ENCODE results near the gene PTPRZ1.

Gene PTPRZ1

GRCh38 chr7:121992068-121992467 is 119.1 kb downstream of the PTPRZ1 start:
- TF ChIP-seq CTCF (IDR thresholded peaks at IDR 0.05; ENCODE audit: control insufficient read depth, insufficient read depth, low read depth, low read length, missing control alignments) = no peak
- no peak for DNase-seq (ENCODE audit: low read depth)
- H3K4me3 ChIP-seq (ENCODE audit: control insufficient read depth, low read depth, low read length) = no peak overlapping the region

GRCh38 chr7:121994625-121995410 is 121.9 kb downstream of the PTPRZ1 start:
- TF ChIP-seq CTCF (IDR thresholded peaks at IDR 0.05; ENCODE audit: control insufficient read depth, insufficient read depth, low read depth, low read length, missing control alignments) = peak; percentile 71
- peak; percentile 63 for DNase-seq (ENCODE audit: low read depth)
- H3K4me3 ChIP-seq (ENCODE audit: control insufficient read depth, low read depth, low read length) = no peak overlapping the region

GRCh38 chr7:122006687-122007086 is 133.7 kb downstream of the PTPRZ1 start:
- no peak overlapping the region for H3K4me3 ChIP-seq (ENCODE audit: control insufficient read depth, low read depth, low read length)
- DNase-seq (ENCODE audit: low read depth) = no peak
- no peak for TF ChIP-seq CTCF (IDR thresholded peaks at IDR 0.05; ENCODE audit: control insufficient read depth, insufficient read depth, low read depth, low read length, missing control alignments)

GRCh38 chr7:122010116-122010515 is 137.2 kb downstream of the PTPRZ1 start:
- DNase-seq (ENCODE audit: low read depth) = no peak
- TF ChIP-seq CTCF (IDR thresholded peaks at IDR 0.05; ENCODE audit: control insufficient read depth, insufficient read depth, low read depth, low read length, missing control alignments) = no peak
- no peak overlapping the region for H3K4me3 ChIP-seq (ENCODE audit: control insufficient read depth, low read depth, low read length)

GRCh38 chr7:122013065-122013464 is 140.1 kb downstream of the PTPRZ1 start:
- no peak for TF ChIP-seq CTCF (IDR thresholded peaks at IDR 0.05; ENCODE audit: control insufficient read depth, insufficient read depth, low read depth, low read length, missing control alignments)
- DNase-seq (ENCODE audit: low read depth) = no peak
- H3K4me3 ChIP-seq (ENCODE audit: control insufficient read depth, low read depth, low read length) = no peak overlapping the region

- H3K4me3 ChIP-seq (ENCODE audit: control insufficient read depth, low read depth, low read length) = no peak overlapping the region
- no peak for DNase-seq (ENCODE audit: low read depth)
- TF ChIP-seq CTCF (IDR thresholded peaks at IDR 0.05; ENCODE audit: control insufficient read depth, insufficient read depth, low read depth, low read length, missing control alignments) = no peak
Measured at GRCh38 chr7:122013630-122014029, 140.7 kb downstream of the PTPRZ1 start.

Data from AG09309 (cell line).